ENCODE measurements around the gene HPCAL1. TPM values are rescaled to one million over a fixed set of nuclear protein-coding genes. Genes with fewer than 3 reads are reported as not detected.

The HPCAL1 gene
- total and polyA plus RNA-seq, 10 of the 15 experiments (the other 5 are each of a cell fraction or from before 2014, with no cell fraction given) = 0.40 to 12.8 (median 7.9) TPM

DNA sequence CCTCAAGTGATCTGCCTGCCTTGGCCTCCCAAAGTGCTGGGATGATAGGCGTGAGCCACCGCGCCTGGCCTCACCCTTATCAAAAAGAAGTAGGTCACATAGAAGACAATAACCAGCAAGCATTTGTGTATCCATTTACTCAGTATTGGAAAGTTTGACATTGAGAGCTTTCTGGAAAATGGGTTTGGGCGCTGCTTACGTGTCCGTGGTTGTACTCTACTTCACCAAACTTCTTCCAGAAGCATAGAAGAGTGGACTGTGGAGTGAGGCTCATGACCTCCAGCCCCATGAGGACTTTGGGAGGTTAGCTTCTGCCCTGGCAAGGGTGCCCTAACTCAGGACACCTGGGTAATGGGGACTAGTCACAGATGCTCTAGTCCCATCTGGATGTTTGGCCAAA is 149.1 kb downstream of the HPCAL1 start:
- intact Hi-C loops (cut with micrococcal nuclease; ENCODE audit: unreplicated experiment) = no loop called here
- Histone ChIP-seq H3K4me1 (ENCODE audit: control insufficient read depth, insufficient read depth, low read length) (peaks cover 8% of the 10 kb centered on the region), H4K20me1 (ENCODE audit: control insufficient read depth, insufficient read depth) (no peaks in the 10 kb centered on the region), H3K4me2 (ENCODE audit: control insufficient read depth, insufficient read depth) (no peak overlapping the region), H3K4me3 (no peak overlapping the region), H3K9me3 (replicated peaks; ENCODE audit: control insufficient read depth, insufficient read depth, low read length) (no peaks in the 10 kb centered on the region), H3K27me3 (replicated peaks in 1 of 2; ENCODE audit: control insufficient read depth in 2 of 2, insufficient read depth in 2 of 2, low read length in 1 of 2) (no peaks in the 10 kb centered on the region), H3K9ac (ENCODE audit: control insufficient read depth, insufficient read depth, low read length) (no peak overlapping the region), H3K79me2 (ENCODE audit: control insufficient read depth, insufficient read depth, low read length) (peaks cover 17% of the 10 kb centered on the region), H2AFZ (ENCODE audit: control insufficient read depth, low read depth, low read length) (no peak overlapping the region), H3K27ac (ENCODE audit: control insufficient read depth, insufficient read depth) (no peak overlapping the region), H3K36me3 (ENCODE audit: control insufficient read depth in 2 of 2, insufficient read depth in 2 of 2, low read length in 1 of 2) (no peaks in the 10 kb centered on the region)
- WGBS (ENCODE audit: insufficient coverage, insufficient replicate concordance, low lambda C conversion rate, missing lambda C conversion rate) = 100% methylated on average over 6 of the region's 6 CpGs
- no peak for DNase-seq (ENCODE audit: low read depth, low spot score)
- in situ Hi-C loops (cut with MboI) = no loop called here
- BruUV-seq (replicated peaks) = no TSS peak
- TF ChIP-seq ATF3 (IDR thresholded peaks at IDR 0.05; ENCODE audit: borderline replicate concordance, extremely low read depth, low read depth, low read length) (no peak), ZNF274 (IDR thresholded peaks at IDR 0.05; ENCODE audit: insufficient read depth, insufficient read length) (no peak), STAT1 (conservative IDR thresholded peaks at IDR 0.05) (no peak), ZBTB4 (CRISPR knock-in tag; IDR thresholded peaks at IDR 0.05) (no peak), EP300 (IDR thresholded peaks at IDR 0.05; ENCODE audit: borderline replicate concordance in 1 of 2, control insufficient read depth in 1 of 2, low read depth in 2 of 2, low read length in 2 of 2) (no peak), SREBF1 (IDR thresholded peaks at IDR 0.05; ENCODE audit: low read length) (no peak), ELK1 (IDR thresholded peaks at IDR 0.05; ENCODE audit: low read depth, low read length) (no peak), IRF5 (IDR thresholded peaks at IDR 0.05; ENCODE audit: borderline replicate concordance) (no peak), FOS (IDR thresholded peaks at IDR 0.05; ENCODE audit: borderline replicate concordance, extremely low read depth, insufficient read length) (no peak), POU2F2 (IDR thresholded peaks at IDR 0.05; ENCODE audit: borderline replicate concordance, low read depth, low read length) (no peak), NBN (IDR thresholded peaks at IDR 0.05) (no peak)
- POLR2A ChIA-PET = no interaction called here
- CTCF ChIA-PET = interaction anchor here (1.5 kb wide), 1 partner anchor 467 kb away, joined by 3 read pairs; no protein-coding TSS in a partner anchor
- SMC1A ChIA-PET (ENCODE audit: uncharacterized antibody, unreplicated experiment) = no interaction called here
- no peak for FAIRE-seq
- ATAC-seq = no peak
- RAD21 ChIA-PET (ENCODE audit: unreplicated experiment) = no interaction called here
